Activated CD4-positive, alpha-beta memory T cell treated with anti-CD3 and anti-CD28 coated beads for 36 hours (primary cell): Measurements from ENCODE around the gene SLC4A5. TPM values are rescaled to one million over a fixed set of nuclear protein-coding genes. Genes with fewer than 3 reads are reported as not detected.

Experiments
- CTCF ChIA-PET: fragments of 350-600 bp; sonication (Branson Sonifier 250); formaldehyde crosslinking; loops from one replicate; lab custom pipeline; 2021; ENCODE audit warnings: antibody characterized with exemption, inconsistent platforms; lab: Charles Lee
- POLR2A ChIA-PET: fragments of 350-600 bp; sonication (Branson Sonifier 250); formaldehyde crosslinking; loops from one replicate; lab custom pipeline; 2021; ENCODE audit warnings: antibody characterized with exemption; lab: Charles Lee
- DNase-seq: peaks from one replicate; pipeline ENCODE4 v3.0.0-alpha.2; 2020
- H3K27ac Mint-ChIP-seq: one replicate; pipeline ENCODE4 v1.8.0; 2021; ENCODE audit warnings: mixed read lengths
- H3K27me3 Mint-ChIP-seq: one replicate; pipeline ENCODE4 v1.8.0; 2021; ENCODE audit warnings: mixed read lengths
- H3K36me3 Mint-ChIP-seq: one replicate; pipeline ENCODE4 v1.8.0; 2021; ENCODE audit warnings: mixed read lengths
- H3K4me1 Mint-ChIP-seq: one replicate; pipeline ENCODE4 v1.8.0; 2021; ENCODE audit warnings: low read depth, mixed read lengths
- H3K4me3 Mint-ChIP-seq: one replicate; pipeline ENCODE4 v1.8.0; 2021; ENCODE audit warnings: mild to moderate bottlenecking, mixed read lengths
- H3K9me3 Mint-ChIP-seq: one replicate; pipeline ENCODE4 v1.8.0; 2021; ENCODE audit warnings: mixed read lengths
- intact Hi-C: fragments of 100-400 bp; cut with micrococcal nuclease; formaldehyde crosslinking; loops from one replicate; pipeline ENCODE4 v1.15.1; 2023
- total RNA-seq, 2 experiments: library from RNA; stranded (reverse); gene quantifications; one replicate each; pipeline ENCODE4 v1.2.3, GENCODE V29; 2021

Gene SLC4A5
- total RNA-seq, 2 experiments from 2014 or later: 2.9 to 3.1 TPM

DNA sequence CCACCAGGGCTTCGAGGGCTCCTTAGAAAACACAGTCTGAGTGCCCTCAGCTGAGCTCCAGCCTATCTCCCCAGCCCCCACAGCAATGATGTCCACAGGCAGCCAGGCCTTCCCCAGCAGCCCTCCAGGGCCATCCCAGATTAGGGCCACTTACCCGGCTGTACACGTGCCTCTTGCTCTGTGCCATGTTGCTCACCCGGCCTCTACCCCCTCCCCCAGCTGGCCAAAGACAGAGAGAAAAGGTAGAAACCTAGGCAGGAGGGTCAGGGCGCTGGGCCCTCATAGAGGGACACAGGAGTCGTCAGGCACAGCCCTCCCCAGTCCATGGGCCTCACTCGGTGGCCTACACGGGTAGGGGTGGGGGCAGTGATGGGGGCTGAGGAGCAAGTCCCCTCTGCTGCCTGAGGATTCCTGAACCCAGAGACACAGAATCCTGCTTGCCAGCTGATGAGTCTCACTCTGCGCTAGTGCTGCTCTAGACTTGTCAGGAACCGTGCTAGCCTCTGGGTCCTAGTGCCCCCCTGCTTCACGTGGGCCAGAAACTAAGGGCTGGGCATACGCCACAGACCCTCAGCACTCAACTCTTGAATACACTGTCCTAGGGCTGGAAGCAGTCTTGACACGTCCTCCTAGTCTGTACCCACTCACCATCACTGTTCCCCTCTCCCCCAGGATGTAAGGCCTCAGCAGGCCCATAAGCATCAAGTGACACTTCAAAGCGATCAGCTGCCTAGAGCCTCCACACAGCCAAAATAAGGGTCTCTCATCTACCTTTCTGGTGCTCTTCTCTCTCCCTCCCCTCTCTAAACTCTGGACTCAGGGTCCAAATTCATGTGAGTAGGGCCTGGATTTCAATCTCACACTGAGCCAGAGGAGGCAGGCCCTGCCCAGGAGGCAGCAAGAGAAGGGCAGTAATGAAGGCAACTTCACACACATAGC lies 36.9 kb upstream of the SLC4A5 start, which contains the start of gene DCTN1:
Gene DCTN1, minus strand, starts transcription at position 461 of the 939 bp plus-strand sequence. Its CDS starts 274 bp downstream, at position 187.
- intact Hi-C loops: no loop called here
- Mint-ChIP-seq H3K9me3 (no peaks in the 10 kb centered on the region), H3K4me1 (peaks cover 17% of the 10 kb centered on the region), H3K36me3 (peaks cover 5% of the 10 kb centered on the region), H3K4me3 (no peak within 1 kb of the TSS), H3K27ac (no peak within 1 kb of the TSS), H3K27me3 (no peaks in the 10 kb centered on the region)
- DNase-seq: peak; percentile 23
- ChIA-PET POLR2A (interaction anchor here (1.6 kb wide), 1 partner anchor 12 kb away, joined by 4 read pairs; no protein-coding TSS in a partner anchor), CTCF (interaction anchor here (1.5 to 1.9 kb wide), 2 partner anchors 11 to 45 kb away, joined by 4 to 11 read pairs; no protein-coding TSS in a partner anchor)

DNA sequence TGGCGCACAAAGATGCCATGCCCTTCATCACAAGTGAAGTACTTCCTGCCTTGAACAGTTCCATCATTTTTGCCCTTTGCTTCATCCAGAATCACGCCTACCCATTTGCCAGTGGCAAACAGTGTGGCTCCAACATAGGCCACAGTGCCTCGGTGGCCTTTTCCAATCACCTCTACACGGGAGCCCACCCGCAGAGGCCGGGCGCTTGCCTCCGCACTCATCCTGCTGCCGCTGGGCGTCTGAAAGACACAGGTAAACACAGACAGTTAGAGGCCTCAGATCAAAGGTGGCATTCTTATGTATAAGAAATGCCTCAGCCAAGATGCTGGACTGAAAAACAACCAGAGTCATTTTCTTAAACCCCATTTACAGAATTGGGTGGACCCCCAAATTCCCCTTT lies 34.8 kb upstream of the SLC4A5 start:
- Mint-ChIP-seq H3K4me3 (no peak overlapping the region), H3K27me3 (no peaks in the 10 kb centered on the region), H3K36me3 (peaks cover 5% of the 10 kb centered on the region), H3K9me3 (no peaks in the 10 kb centered on the region), H3K27ac (no peak overlapping the region), H3K4me1 (peaks cover 17% of the 10 kb centered on the region)
- ChIA-PET POLR2A (no interaction called here), CTCF (no interaction called here)
- no peak for DNase-seq
- intact Hi-C loops: no loop called here

DNA sequence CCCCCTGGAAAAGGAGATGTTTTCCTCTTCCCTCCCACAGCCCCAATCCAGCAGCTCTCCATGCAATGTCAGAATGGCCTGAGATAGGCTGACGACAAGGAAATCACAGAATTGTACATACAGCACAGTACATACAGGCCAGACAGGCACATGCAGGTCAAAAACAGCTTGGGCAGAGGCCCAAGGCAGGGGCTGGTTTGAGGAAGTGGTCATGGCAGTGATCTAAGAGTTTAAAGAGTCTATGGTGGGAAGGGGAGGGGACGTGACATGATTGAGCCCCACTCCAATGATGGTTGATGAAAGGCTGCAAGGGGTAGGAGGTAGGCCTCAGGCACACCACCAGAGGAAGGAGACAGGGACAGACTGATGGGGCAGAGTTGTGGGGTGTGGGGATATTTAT lies 32.6 kb upstream of the SLC4A5 start:
- intact Hi-C loops: no loop called here
- peaks cover 10% of the 10 kb centered on the region for H3K4me1 Mint-ChIP-seq
- H3K27me3 Mint-ChIP-seq: no peaks in the 10 kb centered on the region
- H3K4me3 Mint-ChIP-seq: no peak overlapping the region
- H3K36me3 Mint-ChIP-seq: peaks cover 10% of the 10 kb centered on the region
- DNase-seq: no peak
- H3K27ac Mint-ChIP-seq: no peak overlapping the region
- no peaks in the 10 kb centered on the region for H3K9me3 Mint-ChIP-seq
- POLR2A ChIA-PET: no interaction called here
- CTCF ChIA-PET: no interaction called here

DNA sequence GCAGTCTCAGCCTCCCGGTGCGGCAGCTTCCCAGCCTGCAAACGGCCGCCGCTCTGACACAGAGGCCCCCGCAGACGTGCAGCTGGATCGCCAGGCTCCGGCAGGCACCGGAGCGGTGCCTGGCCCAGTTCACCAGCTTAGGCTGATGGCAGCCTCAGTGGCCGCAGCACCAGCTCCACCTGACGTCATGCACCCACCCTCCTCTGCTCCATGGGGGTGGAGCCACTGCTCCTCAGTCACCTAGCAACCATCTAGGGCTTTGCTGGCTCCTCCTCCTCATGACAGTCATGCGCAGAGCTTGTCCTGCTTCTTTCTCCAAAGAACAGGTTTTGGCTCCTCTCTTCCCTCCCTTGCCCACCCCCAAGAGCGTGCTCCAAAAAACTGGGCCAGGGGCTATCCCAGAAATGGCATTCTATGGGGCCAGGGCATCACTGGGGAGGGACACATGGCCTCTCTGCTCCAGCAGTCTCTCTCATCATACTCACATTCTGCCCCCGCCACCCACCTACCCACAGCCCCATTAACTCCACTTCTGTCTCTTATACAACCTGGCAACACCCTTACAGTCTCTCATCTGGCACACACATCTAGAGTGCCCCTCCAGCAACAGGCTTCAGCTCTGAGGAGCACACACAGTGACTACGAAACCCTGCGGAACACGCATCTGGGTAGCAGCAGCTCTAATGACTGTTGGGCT lies 31.4 kb upstream of the SLC4A5 start:
- H3K4me3 Mint-ChIP-seq: no peak overlapping the region
- H3K9me3 Mint-ChIP-seq: no peaks in the 10 kb centered on the region
- no peaks in the 10 kb centered on the region for H3K27me3 Mint-ChIP-seq
- ChIA-PET CTCF (no interaction called here), POLR2A (no interaction called here)
- no peak for DNase-seq
- peaks cover 19% of the 10 kb centered on the region for H3K36me3 Mint-ChIP-seq
- no peaks in the 10 kb centered on the region for H3K4me1 Mint-ChIP-seq
- intact Hi-C loops: no loop called here
- H3K27ac Mint-ChIP-seq: no peak overlapping the region

DNA sequence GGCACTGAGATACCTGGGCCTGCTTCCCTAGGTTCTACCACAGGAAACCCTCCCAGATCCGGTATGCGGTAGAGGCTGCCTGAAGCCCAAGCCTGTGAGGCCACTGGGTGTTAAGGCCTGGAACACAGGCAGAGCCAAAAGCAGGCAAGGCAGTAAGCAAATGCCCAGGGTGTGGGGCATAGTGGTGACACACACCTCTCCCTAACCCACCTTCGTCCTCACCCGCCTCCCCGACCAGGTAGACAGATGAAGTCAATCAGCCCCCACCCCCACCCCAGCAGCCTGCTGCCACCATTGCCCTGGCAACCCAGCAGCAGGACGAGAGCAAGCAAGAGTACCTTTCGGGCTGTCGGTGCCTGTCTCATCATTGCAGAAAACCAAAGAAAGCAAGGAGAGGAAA lies 30.8 kb upstream of the SLC4A5 start:
- ChIA-PET POLR2A (no interaction called here), CTCF (interaction anchor here (1.2 kb wide), 1 partner anchor 39 kb away, joined by 4 read pairs; no protein-coding TSS in a partner anchor)
- no peaks in the 10 kb centered on the region for H3K27me3 Mint-ChIP-seq
- H3K4me1 Mint-ChIP-seq: no peaks in the 10 kb centered on the region
- H3K4me3 Mint-ChIP-seq: no peak overlapping the region
- no peak for DNase-seq
- no peaks in the 10 kb centered on the region for H3K9me3 Mint-ChIP-seq
- intact Hi-C loops: no loop called here
- H3K27ac Mint-ChIP-seq: no peak overlapping the region
- H3K36me3 Mint-ChIP-seq: peaks cover 20% of the 10 kb centered on the region

DNA sequence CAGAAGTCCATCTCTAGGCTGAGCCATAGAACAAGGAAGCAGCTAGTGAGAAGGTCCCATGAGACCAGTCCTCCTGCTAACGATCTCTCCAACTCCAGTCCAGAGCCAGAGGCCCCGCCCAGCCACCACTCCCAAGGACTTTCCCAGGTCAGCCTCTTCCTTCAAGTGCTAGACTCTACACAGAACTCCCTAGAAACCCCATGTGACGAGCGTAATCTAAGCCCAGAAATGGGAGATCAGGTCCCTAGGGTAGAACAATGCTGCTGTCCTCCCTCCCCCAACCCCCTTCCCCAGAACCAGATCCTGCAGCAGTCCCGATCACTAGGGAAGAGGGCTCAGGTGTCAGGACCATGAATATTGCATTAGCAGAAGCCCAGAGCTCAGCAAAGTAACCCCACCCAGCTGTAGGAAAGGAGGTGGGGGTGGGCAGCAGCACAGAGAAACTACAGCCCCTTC lies 30.0 kb upstream of the SLC4A5 start:
- no peak for DNase-seq
- Mint-ChIP-seq H3K4me3 (no peak overlapping the region), H3K9me3 (no peaks in the 10 kb centered on the region), H3K27ac (no peak overlapping the region), H3K27me3 (no peaks in the 10 kb centered on the region), H3K4me1 (no peaks in the 10 kb centered on the region), H3K36me3 (peaks cover 24% of the 10 kb centered on the region)
- POLR2A ChIA-PET: no interaction called here
- CTCF ChIA-PET: interaction anchor here (1.2 kb wide), 1 partner anchor 38 kb away, joined by 4 read pairs; no protein-coding TSS in a partner anchor
- intact Hi-C loops: no loop called here

DNA sequence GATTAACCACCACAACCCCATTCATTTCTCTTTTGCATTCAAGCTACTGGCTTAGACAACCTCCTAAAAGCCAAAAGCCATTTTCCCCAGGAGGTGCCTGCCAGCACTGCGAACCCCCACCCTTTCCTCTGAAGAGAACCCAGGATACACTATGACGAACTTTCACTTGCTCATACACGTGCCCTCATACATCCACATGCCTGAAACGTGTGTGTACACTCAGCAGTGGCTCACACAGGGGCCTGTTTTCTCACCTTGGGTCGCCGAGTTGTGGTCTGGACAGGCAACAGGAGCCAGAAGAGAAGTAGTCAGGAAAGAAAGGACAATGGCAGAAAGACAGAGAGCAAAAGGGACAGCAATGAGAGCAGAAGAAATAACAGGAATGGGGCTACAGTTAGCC lies 29.5 kb upstream of the SLC4A5 start:
- Mint-ChIP-seq H3K27me3 (no peaks in the 10 kb centered on the region), H3K36me3 (peaks cover 27% of the 10 kb centered on the region), H3K9me3 (no peaks in the 10 kb centered on the region), H3K27ac (no peak overlapping the region), H3K4me1 (no peaks in the 10 kb centered on the region), H3K4me3 (no peak overlapping the region)
- ChIA-PET POLR2A (no interaction called here), CTCF (no interaction called here)
- intact Hi-C loops: no loop called here
- DNase-seq: no peak

DNA sequence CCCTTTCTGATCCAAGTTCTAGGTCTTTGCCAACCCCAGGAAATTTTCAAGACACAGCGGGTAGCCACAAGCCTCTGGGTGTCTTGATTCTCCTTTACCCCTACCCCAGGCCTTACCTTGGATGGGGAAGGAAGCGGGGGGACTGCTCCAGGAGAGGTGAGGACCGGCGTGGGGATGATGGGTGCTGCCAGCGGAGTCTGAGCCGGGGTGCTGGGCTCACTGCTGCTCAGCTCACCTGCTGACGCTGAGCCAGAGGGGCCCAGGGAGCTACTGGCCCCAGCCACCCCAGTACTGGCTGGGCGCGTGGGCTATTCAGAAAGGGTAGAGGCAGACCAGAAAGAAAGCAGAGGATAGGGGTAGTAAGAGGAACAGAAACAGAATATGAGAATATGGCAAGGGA lies 28.2 kb upstream of the SLC4A5 start:
- CTCF ChIA-PET: interaction anchor here (2.0 kb wide), 1 partner anchor 37 kb away, joined by 5 read pairs; no protein-coding TSS in a partner anchor
- intact Hi-C loops: no loop called here
- H3K36me3 Mint-ChIP-seq: peaks cover 33% of the 10 kb centered on the region

DNA sequence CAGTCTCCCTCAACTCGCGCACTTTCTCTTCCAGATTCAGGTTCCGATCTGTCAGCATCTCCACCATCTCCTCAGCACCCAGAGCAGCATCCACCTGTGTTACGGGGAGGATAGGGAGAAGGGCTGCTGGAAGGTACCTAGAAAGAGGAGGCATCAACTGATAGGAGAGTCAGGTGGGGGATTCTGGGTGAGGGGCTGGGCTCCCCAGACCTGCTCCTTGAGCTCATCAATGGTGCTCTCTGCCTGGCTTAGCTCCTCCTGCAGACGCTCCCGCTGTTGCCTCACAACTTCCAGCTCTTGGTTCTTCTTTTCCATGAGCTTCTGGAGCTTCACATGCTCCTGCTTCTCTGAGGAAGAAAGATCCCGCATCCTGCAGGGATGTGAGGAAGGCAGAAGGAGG lies 26.8 kb upstream of the SLC4A5 start:
- peaks cover 36% of the 10 kb centered on the region for H3K36me3 Mint-ChIP-seq
- no peaks in the 10 kb centered on the region for H3K4me1 Mint-ChIP-seq
- no peak overlapping the region for H3K27ac Mint-ChIP-seq
- no peaks in the 10 kb centered on the region for H3K27me3 Mint-ChIP-seq
- no peak for DNase-seq
- intact Hi-C loops: no loop called here
- no peaks in the 10 kb centered on the region for H3K9me3 Mint-ChIP-seq
- ChIA-PET CTCF (interaction anchor here (2.0 kb wide), 1 partner anchor 35 kb away, joined by 5 read pairs; no protein-coding TSS in a partner anchor), POLR2A (no interaction called here)
- H3K4me3 Mint-ChIP-seq: no peak overlapping the region

More for the DNA sequence above, 28.2 kb upstream of the SLC4A5 start:
- POLR2A ChIA-PET: no interaction called here
- Mint-ChIP-seq H3K27me3 (no peaks in the 10 kb centered on the region), H3K27ac (no peak overlapping the region), H3K9me3 (no peaks in the 10 kb centered on the region), H3K4me3 (no peak overlapping the region), H3K4me1 (no peaks in the 10 kb centered on the region)
- no peak for DNase-seq

DNA sequence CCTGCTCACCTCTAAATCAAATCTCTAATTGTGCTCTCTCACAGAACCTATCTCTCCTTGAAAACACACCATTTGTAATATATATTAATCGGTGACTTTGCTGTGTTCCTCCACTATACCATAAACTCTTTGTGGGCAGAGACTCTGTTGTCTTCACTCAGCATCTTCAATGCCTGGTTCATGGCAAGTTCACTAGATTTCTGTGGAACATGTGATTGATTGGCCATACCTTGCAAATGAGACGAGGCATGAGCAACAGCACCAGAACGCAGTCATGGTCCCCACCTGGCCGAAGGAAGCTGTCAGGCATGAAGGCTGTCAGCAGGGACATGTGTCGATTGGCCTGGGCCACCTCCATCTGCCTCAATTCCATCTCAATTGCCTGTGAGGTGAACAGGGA lies 25.3 kb upstream of the SLC4A5 start:
- H3K9me3 Mint-ChIP-seq: no peaks in the 10 kb centered on the region
- no peak overlapping the region for H3K27ac Mint-ChIP-seq
- H3K4me1 Mint-ChIP-seq: no peaks in the 10 kb centered on the region
- no peak overlapping the region for H3K4me3 Mint-ChIP-seq
- DNase-seq: no peak
- POLR2A ChIA-PET: no interaction called here
- CTCF ChIA-PET: no interaction called here
- peaks cover 37% of the 10 kb centered on the region for H3K36me3 Mint-ChIP-seq
- intact Hi-C loops: no loop called here
- no peaks in the 10 kb centered on the region for H3K27me3 Mint-ChIP-seq

- CTCF ChIA-PET: interaction anchor here (1.4 kb wide), 1 partner anchor 118 kb away, joined by 3 read pairs; no protein-coding TSS in a partner anchor
- no peaks in the 10 kb centered on the region for H3K4me1 Mint-ChIP-seq
- H3K9me3 Mint-ChIP-seq: no peaks in the 10 kb centered on the region
- intact Hi-C loops: no loop called here
- POLR2A ChIA-PET: no interaction called here
- H3K4me3 Mint-ChIP-seq: no peak overlapping the region
- no peak overlapping the region for H3K27ac Mint-ChIP-seq
- H3K27me3 Mint-ChIP-seq: no peaks in the 10 kb centered on the region
- H3K36me3 Mint-ChIP-seq: peaks cover 40% of the 10 kb centered on the region
- no peak for DNase-seq
Measured at GRCh38 chr2:74367789-74368188, 24.6 kb upstream of the SLC4A5 start.

- no peaks in the 10 kb centered on the region for H3K27me3 Mint-ChIP-seq
- no peak overlapping the region for H3K27ac Mint-ChIP-seq
- DNase-seq: no peak
- intact Hi-C loops: no loop called here
- no peak overlapping the region for H3K4me3 Mint-ChIP-seq
- ChIA-PET POLR2A (no interaction called here), CTCF (interaction anchor here (1.6 kb wide), 1 partner anchor 31 kb away, joined by 5 read pairs; no protein-coding TSS in a partner anchor)
- H3K9me3 Mint-ChIP-seq: no peaks in the 10 kb centered on the region
- H3K4me1 Mint-ChIP-seq: no peaks in the 10 kb centered on the region
- peaks cover 44% of the 10 kb centered on the region for H3K36me3 Mint-ChIP-seq
Measured at GRCh38 chr2:74366036-74366435, 22.8 kb upstream of the SLC4A5 start.
